Retinal pigment epithelial cell (primary cell): ENCODE measurements around the gene HTRA3.

Experiments
- DNase-seq: peaks from one replicate; pipeline ENCODE4 v3.0.0-alpha.2; 2010; ENCODE audit warnings: low read depth
- H3K4me3 ChIP-seq: 2 replicates; pipeline ENCODE4 v1.5.1; 2011; ENCODE audit warnings: mild to moderate bottlenecking, low read length, control low read depth, moderate library complexity
- CTCF ChIP-seq: conservative IDR thresholded peaks from 2 replicates; pipeline ENCODE4 v1.5.1; 2011; ENCODE audit warnings: low read depth, low read length, control low read depth, inconsistent platforms

Gene HTRA3

GRCh38 chr4:8316251-8316771 lies 46.8 kb downstream of the HTRA3 start:
- no peak for DNase-seq
- H3K4me3 ChIP-seq, result no peak overlapping the region
- no peak for TF ChIP-seq CTCF

- no peak overlapping the region for H3K4me3 ChIP-seq
- DNase-seq, result no peak
- no peak for TF ChIP-seq CTCF
These were observed 47.4 kb downstream of the HTRA3 start for GRCh38 chr4:8316911-8317351.

- H3K4me3 ChIP-seq, result no peak overlapping the region
- TF ChIP-seq CTCF, result no peak
- no peak for DNase-seq
These were observed 47.9 kb downstream of the HTRA3 start for GRCh38 chr4:8317474-8317873.

GRCh38 chr4:8318509-8318908 lies 49.0 kb downstream of the HTRA3 start:
- no peak for TF ChIP-seq CTCF
- DNase-seq, result no peak
- no peak overlapping the region for H3K4me3 ChIP-seq

- H3K4me3 ChIP-seq, result no peak overlapping the region
- no peak for TF ChIP-seq CTCF
- no peak for DNase-seq
These were observed 49.5 kb downstream of the HTRA3 start for GRCh38 chr4:8319061-8319460.

GRCh38 chr4:8319731-8320385 lies 50.3 kb downstream of the HTRA3 start:
- no peak overlapping the region for H3K4me3 ChIP-seq
- no peak for TF ChIP-seq CTCF
- no peak for DNase-seq

GRCh38 chr4:8320386-8320750 lies 50.8 kb downstream of the HTRA3 start:
- no peak overlapping the region for H3K4me3 ChIP-seq
- TF ChIP-seq CTCF, result peak; percentile 30

More at GRCh38 chr4:8320386-8320750, 50.8 kb downstream of the HTRA3 start:
- no peak for DNase-seq
